ENCODE results near the gene ZNF358. TPM values are rescaled to one million over a fixed set of nuclear protein-coding genes. Genes with fewer than 3 reads are reported as not detected.

ZNF358 gene
- total and polyA plus RNA-seq, 2 donors (not counting 3 experiments of a cell fraction or from before 2014, with no cell fraction given), result 51.2 to 83.2 TPM

- no peaks in the 10 kb centered on the region for H3K36me3 ChIP-seq (ENCODE audit: control insufficient read depth in 2 of 2, extremely low read depth in 1 of 2, insufficient read depth in 2 of 2, low read length in 2 of 2)
- no peaks in the 10 kb centered on the region for H3K9me1 ChIP-seq (replicated peaks; ENCODE audit: control insufficient read depth, extremely low read depth, insufficient read depth, low read length)
- intact Hi-C loops (cut with micrococcal nuclease) (no loop called here), dilution Hi-C loops (cut with MboI; ENCODE audit: extremely low pct_ligation_motif_present, low sequenced_read_pairs) (no loop called here)
- H3K4me1 ChIP-seq (ENCODE audit: control insufficient read depth, extremely low read depth, insufficient read depth, low read length), result no peaks in the 10 kb centered on the region
- H3K27me3 ChIP-seq (ENCODE audit: control insufficient read depth in 2 of 2, insufficient read depth in 2 of 2, low read length in 2 of 2), result no peaks in the 10 kb centered on the region
- no peak for DNase-seq (ENCODE audit: low read depth, low spot score)
- POLR2A ChIA-PET, result no interaction called here
- TF ChIP-seq POLR2AphosphoS5 (IDR thresholded peaks at IDR 0.05; ENCODE audit: insufficient read depth, low read depth, low read length) (no peak), MAX (IDR thresholded peaks at IDR 0.05; ENCODE audit: insufficient read depth, insufficient read length) (no peak), MYC (IDR thresholded peaks at IDR 0.05; ENCODE audit: low read depth, low read length) (no peak), POLR2A (IDR thresholded peaks at IDR 0.05; ENCODE audit: low read depth, low read length) (no peak), CTCF (IDR thresholded peaks at IDR 0.05; ENCODE audit: extremely low read depth in 1 of 2, insufficient read depth in 1 of 2, low read depth in 1 of 2, low read length in 2 of 2) (no peak), GATA2 (IDR thresholded peaks at IDR 0.05; ENCODE audit: insufficient read depth, insufficient read length, low read depth, low read length) (no peak), FOS (IDR thresholded peaks at IDR 0.05; ENCODE audit: borderline replicate concordance, insufficient read depth, low read length) (no peak), EZH2 (IDR thresholded peaks at IDR 0.05; ENCODE audit: borderline replicate concordance, low read depth, low read length, severe bottlenecking) (no peak), JUN (IDR thresholded peaks at IDR 0.05; ENCODE audit: borderline replicate concordance, insufficient read depth, insufficient read length, low read depth) (no peak)
- no peak for FAIRE-seq
- H2AFZ ChIP-seq (ENCODE audit: low read depth, low read length), result no peak overlapping the region
- no peak overlapping the region for H3K4me2 ChIP-seq (ENCODE audit: insufficient read depth, low read length)
- H4K20me1 ChIP-seq (replicated peaks; ENCODE audit: control insufficient read depth, extremely low read depth, insufficient read depth, low read length), result no peaks in the 10 kb centered on the region
- H3K9me3 ChIP-seq (replicated peaks; ENCODE audit: control insufficient read depth, insufficient read depth, low read length), result no peaks in the 10 kb centered on the region
- no peak overlapping the region for H3K9ac ChIP-seq (replicated peaks; ENCODE audit: extremely low read depth, insufficient read depth, low read length)
- no peak overlapping the region for H3K27ac ChIP-seq (ENCODE audit: insufficient read depth, low read depth, low read length)
- no TSS peak for BruUV-seq (replicated peaks)
- H3K79me2 ChIP-seq (ENCODE audit: control insufficient read depth, insufficient read depth, low read length), result no peaks in the 10 kb centered on the region
- CTCF ChIA-PET, result no interaction called here
- H3K4me3 ChIP-seq (replicated peaks in 1 of 3; ENCODE audit: insufficient read depth in 1 of 3, low read depth in 1 of 3, low read length in 3 of 3), result no peak overlapping the region
These were observed 32.1 kb upstream of the ZNF358 start for GRCh38 chr19:7483720-7484201.
